B cell (primary cell): ENCODE data around the gene MAML3. TPM values are rescaled to one million over a fixed set of nuclear protein-coding genes. Genes with fewer than 3 reads are reported as not detected.

Experiments used
- ATAC-seq: fragments of 200-7000 bp; cut with Tn5 transposase; one replicate; pipeline ENCODE4 v1.10.0; 2021; ENCODE audit warnings: low read depth, mild to moderate bottlenecking, moderate number of reproducible peaks, moderate library complexity
- CTCF ChIA-PET: fragments of 350-600 bp; sonication (Branson Sonifier 250); formaldehyde crosslinking; loops from one replicate; lab custom pipeline; 2021; ENCODE audit warnings: antibody characterized with exemption, inconsistent platforms; lab: Charles Lee
- POLR2A ChIA-PET: fragments of 350-600 bp; sonication (Branson Sonifier 250); formaldehyde crosslinking; loops from one replicate; lab custom pipeline; 2021; ENCODE audit warnings: antibody characterized with exemption; lab: Charles Lee
- DNase-seq: peaks from one replicate; pipeline ENCODE4 v3.0.0; 2013
- H2AFZ ChIP-seq: 2 replicates; pipeline ENCODE4 v1.6.1; 2012; ENCODE audit warnings: mild to moderate bottlenecking, low read depth, low read length; ENCODE audit not compliant: insufficient read depth, poor library complexity, severe bottlenecking
- H3K27ac ChIP-seq, 2 donors: 1 replicate in 1 of 2; 2 replicates in 1 of 2; pipeline ENCODE4 v1.5.1; 2012 to 2013; ENCODE audit warnings: low read length in 2 of 2, mild to moderate bottlenecking in 2 of 2, moderate library complexity in 1 of 2
- H3K27me3 ChIP-seq, 4 experiments: fragments of 200-600 bp in 1 of 4; sonication (generic) in 1 of 4; replicated peaks in 1 of 4; 1 replicate in 2 of 4; 2 replicates in 2 of 4; pipeline versions ENCODE4 v1.6.1 to v1.7.0; 2013 to 2016; ENCODE audit warnings: low read length in 3 of 4, mild to moderate bottlenecking in 2 of 4, mixed read lengths in 1 of 4, moderate library complexity in 1 of 4; ENCODE audit not compliant: insufficient read depth in 4 of 4, control insufficient read depth in 3 of 4; ENCODE audit errors: control extremely low read depth in 1 of 4
- H3K36me3 ChIP-seq, 2 experiments: replicated peaks in 1 of 2; 1 replicate in 1 of 2; 2 replicates in 1 of 2; pipeline versions ENCODE4 v1.6.1 to v1.7.1; 2013; ENCODE audit warnings: low read length in 1 of 2; ENCODE audit not compliant: insufficient read depth in 2 of 2, control insufficient read depth in 1 of 2; ENCODE audit errors: control extremely low read depth in 1 of 2, extremely low read depth in 1 of 2
- H3K4me1 ChIP-seq, 2 donors: fragments of 200-600 bp in 1 of 2; sonication (generic) in 1 of 2; 1 replicate in 1 of 2; 2 replicates in 1 of 2; pipeline versions ENCODE4 v1.5.1 to v1.6.1; 2013 to 2017; ENCODE audit warnings: low read length in 2 of 2; ENCODE audit not compliant: control insufficient read depth in 2 of 2, insufficient read depth in 2 of 2
- H3K4me2 ChIP-seq: replicated peaks from 2 replicates; pipeline ENCODE3; 2012; ENCODE audit warnings: mild to moderate bottlenecking, low read depth, low read length; ENCODE audit not compliant: poor library complexity, severe bottlenecking
- H3K4me3 ChIP-seq, 5 experiments: fragments of 200-600 bp in 1 of 5; sonication (generic) in 1 of 5; 1 replicate in 3 of 5; 2 replicates in 2 of 5; pipeline versions ENCODE4 v1.5.1 to v1.7.0; 2011 to 2016; ENCODE audit warnings: low read length in 4 of 5, mild to moderate bottlenecking in 4 of 5, low read depth in 2 of 5, control low read depth in 1 of 5, moderate library complexity in 1 of 5; ENCODE audit not compliant: insufficient read depth in 1 of 5; ENCODE audit errors: control extremely low read depth in 1 of 5, extremely low read depth in 1 of 5
- H3K79me2 ChIP-seq: fragments of 200-600 bp; sonication (generic); one replicate; pipeline ENCODE4 v1.6.0; 2016; ENCODE audit warnings: low read length; ENCODE audit not compliant: control insufficient read depth, insufficient read depth
- H3K9ac ChIP-seq: fragments of 200-600 bp; sonication (generic); 2 replicates; pipeline ENCODE4 v1.6.1; 2017; ENCODE audit warnings: mild to moderate bottlenecking, low read length, moderate library complexity
- H3K9me3 ChIP-seq, 3 donors: one replicate each; pipeline versions ENCODE4 v1.6.1 to v1.7.1; 2013; ENCODE audit warnings: low read length in 2 of 3; ENCODE audit not compliant: control insufficient read depth in 2 of 3, insufficient read depth in 1 of 3; ENCODE audit errors: control extremely low read depth in 1 of 3
- H4K20me1 ChIP-seq: 2 replicates; pipeline ENCODE4 v1.6.0; 2012; ENCODE audit warnings: mild to moderate bottlenecking, low read length; ENCODE audit not compliant: insufficient read depth, control insufficient read depth, poor library complexity, severe bottlenecking
- H3K27ac Mint-ChIP-seq: one replicate; pipeline ENCODE4 v1.8.0; 2021; ENCODE audit warnings: mixed read lengths
- H3K27me3 Mint-ChIP-seq: one replicate; pipeline ENCODE4 v1.8.0; 2021; ENCODE audit warnings: mixed read lengths
- H3K4me1 Mint-ChIP-seq: one replicate; pipeline ENCODE4 v1.8.0; 2021; ENCODE audit warnings: mixed read lengths
- H3K4me3 Mint-ChIP-seq: one replicate; pipeline ENCODE4 v1.8.0; 2021; ENCODE audit warnings: mixed read lengths
- H3K9me3 Mint-ChIP-seq: one replicate; pipeline ENCODE4 v1.8.0; 2022; ENCODE audit warnings: mixed read lengths; ENCODE audit not compliant: insufficient read depth
- CTCF ChIP-seq: fragments of 200-600 bp; IDR thresholded peaks from one replicate; pipeline ENCODE4 v1.8.0; 2022; ENCODE audit warnings: antibody characterized with exemption, mild to moderate bottlenecking
- EZH2 ChIP-seq: IDR thresholded peaks from 2 replicates; pipeline ENCODE4 v1.6.1; 2012; ENCODE audit warnings: borderline replicate concordance, low read depth, mild to moderate bottlenecking, moderate library complexity, low read length; ENCODE audit not compliant: insufficient read depth, poor library complexity, severe bottlenecking
- WGBS: methylation state at CpG from one replicate; pipeline ENCODE4 v1.1.5; 2013; ENCODE audit warnings: missing lambda C conversion rate; ENCODE audit not compliant: insufficient coverage; 5-methylcytosine and 5-hydroxymethylcytosine counted together
- intact Hi-C: fragments of 100-400 bp; cut with micrococcal nuclease; formaldehyde crosslinking; loops from one replicate; pipeline ENCODE4 v1.10.0; 2022
- polyA plus RNA-seq: library from polyadenylated mRNA; depleted of rRNA; stranded (reverse); fragments of >200 nt; gene quantifications from 2 replicates; pipeline ENCODE4 v1.2.3, GENCODE V29; 2012
- total RNA-seq, 2 donors: library from RNA; stranded (reverse); fragments of 120-200 nt in 1 of 2; gene quantifications; 1 replicate in 1 of 2; 2 replicates in 1 of 2; pipeline versions ENCODE4 v1.2.3 to v1.2.4, GENCODE V29; 2013 to 2022

MAML3 gene
- total and polyA plus RNA-seq, 2 donors (not counting 1 experiment from before 2014, with no cell fraction given), result 0.94 to 5.3 TPM

GRCh38 chr4:139825523-139826014 lies 328.4 kb downstream of the MAML3 start:
- Histone ChIP-seq H3K4me2 (no peak overlapping the region), H3K27me3 (no peaks in the 10 kb centered on the region), H3K9me3 (no peaks in the 10 kb centered on the region), H3K36me3 (no peaks in the 10 kb centered on the region), H3K9ac (no peak overlapping the region), H3K4me1 (no peaks in the 10 kb centered on the region), H4K20me1 (no peaks in the 10 kb centered on the region), H3K27ac (no peak overlapping the region), H3K4me3 (no peak overlapping the region), H2AFZ (no peak overlapping the region), H3K79me2 (no peaks in the 10 kb centered on the region)
- ChIA-PET POLR2A (no interaction called here), CTCF (no interaction called here)
- no peaks in the 10 kb centered on the region for H3K27me3 Mint-ChIP-seq
- 95% methylated on average over 9 of the region's 13 CpGs for WGBS
- no peaks in the 10 kb centered on the region for H3K4me1 Mint-ChIP-seq
- H3K27ac Mint-ChIP-seq, result no peak overlapping the region
- no peak overlapping the region for H3K4me3 Mint-ChIP-seq
- no peak for TF ChIP-seq EZH2
- no peak for TF ChIP-seq CTCF
- no peak for ATAC-seq
- no peak for DNase-seq
- H3K9me3 Mint-ChIP-seq, result no peaks in the 10 kb centered on the region
- intact Hi-C loops, result no loop called here

GRCh38 chr4:139824882-139825522 lies 329.0 kb downstream of the MAML3 start:
- POLR2A ChIA-PET, result no interaction called here
- Histone ChIP-seq H3K4me2 (no peak overlapping the region), H3K4me1 (no peaks in the 10 kb centered on the region), H3K36me3 (no peaks in the 10 kb centered on the region), H3K27ac (no peak overlapping the region), H3K4me3 (no peak overlapping the region), H3K27me3 (no peaks in the 10 kb centered on the region), H4K20me1 (no peaks in the 10 kb centered on the region), H3K79me2 (no peaks in the 10 kb centered on the region), H2AFZ (no peak overlapping the region), H3K9me3 (no peaks in the 10 kb centered on the region), H3K9ac (no peak overlapping the region)
- Mint-ChIP-seq H3K4me3 (no peak overlapping the region), H3K27me3 (no peaks in the 10 kb centered on the region), H3K9me3 (no peaks in the 10 kb centered on the region), H3K4me1 (no peaks in the 10 kb centered on the region), H3K27ac (no peak overlapping the region)
- CTCF ChIA-PET, result no interaction called here
- 81% methylated on average over 3 of the region's 9 CpGs for WGBS
- TF ChIP-seq EZH2 (no peak), CTCF (no peak)
- DNase-seq (no peak), ATAC-seq (no peak)
- intact Hi-C loops, result no loop called here
